ENCODE results near the gene RHBG. TPM values are rescaled to one million over a fixed set of nuclear protein-coding genes. Genes with fewer than 3 reads are reported as not detected.

The RHBG gene
- total and polyA plus RNA-seq, 12 donors = 0.16 to 3.0 (median 0.99) TPM; not detected in 2

GRCh38 chr1:156430866-156431265 is 61.9 kb downstream of the RHBG start:
- Histone ChIP-seq H3K9me3 (replicated peaks in 1 of 3) (no peaks in the 10 kb centered on the region), H3K4me1 (replicated peaks in 1 of 2) (peaks cover 0 to 6% of the 10 kb centered on the region in 2 donors), H3K27me3 (peaks cover 63% of the 10 kb centered on the region), H3K36me3 (replicated peaks in 1 of 2) (no peaks in the 10 kb centered on the region), H3K27ac (no peak overlapping the region), H3K4me3 (no peak overlapping the region)
- WGBS, 4 donors = 21 to 25% (median 23%) methylated on average over 2 to 3 of the region's 3 CpGs
- intact Hi-C loops (cut with DNase I) = no loop called here
- TF ChIP-seq POLR2A (IDR thresholded peaks at IDR 0.05) = no peak
- no peak for TF ChIP-seq CTCF (IDR thresholded peaks at IDR 0.05)
- no peak for DNase-seq

GRCh38 chr1:156431366-156431765 is 62.4 kb downstream of the RHBG start:
- peaks cover 65% of the 10 kb centered on the region for H3K27me3 ChIP-seq
- WGBS, 4 donors = 53 to 64% (median 58%) methylated on average over 4 of the region's 4 CpGs
- intact Hi-C loops (cut with DNase I) = no loop called here

GRCh38 chr1:156431769-156432668 is 63.0 kb downstream of the RHBG start:
- Histone ChIP-seq H3K4me3 (no peak overlapping the region), H3K27ac (no peak overlapping the region), H3K36me3 (replicated peaks in 1 of 2) (no peaks in the 10 kb centered on the region), H3K9me3 (replicated peaks in 1 of 3) (no peaks in the 10 kb centered on the region), H3K4me1 (replicated peaks in 1 of 2) (peaks cover 7 to 15% of the 10 kb centered on the region in 2 donors), H3K27me3 (peaks cover 68% of the 10 kb centered on the region)
- DNase-seq = no peak
- intact Hi-C loops (cut with DNase I) = no loop called here
- WGBS, 4 donors = 30 to 35% (median 33%) methylated on average over 12 of the region's 12 CpGs
- no peak for TF ChIP-seq CTCF (IDR thresholded peaks at IDR 0.05)
- no peak for TF ChIP-seq POLR2A (IDR thresholded peaks at IDR 0.05)

More at GRCh38 chr1:156431366-156431765, 62.4 kb downstream of the RHBG start:
- Histone ChIP-seq H3K4me3 (no peak overlapping the region), H3K27ac (no peak overlapping the region), H3K36me3 (replicated peaks in 1 of 2) (no peaks in the 10 kb centered on the region), H3K9me3 (replicated peaks in 1 of 3) (no peaks in the 10 kb centered on the region), H3K4me1 (replicated peaks in 1 of 2) (peaks cover 4 to 9% of the 10 kb centered on the region in 2 donors)
- no peak for DNase-seq
- no peak for TF ChIP-seq CTCF (IDR thresholded peaks at IDR 0.05)
- no peak for TF ChIP-seq POLR2A (IDR thresholded peaks at IDR 0.05)

- H3K9me3 ChIP-seq (replicated peaks in 1 of 3) = no peaks in the 10 kb centered on the region
- no peak overlapping the region for H3K4me3 ChIP-seq
- H3K27me3 ChIP-seq = peaks cover 71% of the 10 kb centered on the region
- no peak for DNase-seq
- H3K36me3 ChIP-seq (replicated peaks in 1 of 2) = no peaks in the 10 kb centered on the region
- H3K4me1 ChIP-seq (replicated peaks in 1 of 2) = peaks cover 7 to 15% of the 10 kb centered on the region in 2 donors
- intact Hi-C loops (cut with DNase I) = no loop called here
- no peak for TF ChIP-seq POLR2A (IDR thresholded peaks at IDR 0.05)
- no peak for TF ChIP-seq CTCF (IDR thresholded peaks at IDR 0.05)
- WGBS, 4 donors = 13 to 20% (median 16%) methylated on average over 11 of the region's 11 CpGs
- no peak overlapping the region for H3K27ac ChIP-seq
Measured at GRCh38 chr1:156432669-156433018, 63.6 kb downstream of the RHBG start.
